ENCODE results near the gene KIF21B.

- TF ChIP-seq REST (IDR thresholded peaks at IDR 0.05; ENCODE audit: insufficient replicate concordance, low read depth): no peak
- peak; percentile 85 for TF ChIP-seq CTCF (IDR thresholded peaks at IDR 0.05; ENCODE audit: insufficient read depth, low read length)
- no peak for TF ChIP-seq POLR2AphosphoS5 (IDR thresholded peaks at IDR 0.05; ENCODE audit: low read depth)
- no peak for TF ChIP-seq SPI1 (IDR thresholded peaks at IDR 0.05; ENCODE audit: borderline replicate concordance, low read depth)
These were observed 19.4 kb upstream of the KIF21B start for GRCh38 chr1:201042779-201043461.

Data from HL-60 (cell line).